ENCODE results near the gene HOXA13.

The HOXA13 gene

GRCh38 chr7:27235387-27236311 lies 35.8 kb upstream of the HOXA13 start:
- no peak for DNase-seq

GRCh38 chr7:27229448-27229847 lies 29.6 kb upstream of the HOXA13 start:
- DNase-seq, result no peak

GRCh38 chr7:27224983-27225934 lies 25.4 kb upstream of the HOXA13 start:
- no peak for DNase-seq

- DNase-seq, result no peak
Observed at GRCh38 chr7:27223941-27224575, 24.2 kb upstream of the HOXA13 start.

GRCh38 chr7:27221201-27221797 lies 21.4 kb upstream of the HOXA13 start:
- DNase-seq, result no peak

- DNase-seq, result no peak
Observed at GRCh38 chr7:27220440-27220955, 20.6 kb upstream of the HOXA13 start.

GRCh38 chr7:27219821-27220220 lies 19.9 kb upstream of the HOXA13 start:
- DNase-seq, result no peak

GRCh38 chr7:27217951-27218350 lies 18.1 kb upstream of the HOXA13 start:
- DNase-seq, result no peak

- no peak for DNase-seq
Observed at GRCh38 chr7:27215356-27215755, 15.5 kb upstream of the HOXA13 start.

GRCh38 chr7:27214239-27214950 lies 14.5 kb upstream of the HOXA13 start:
- DNase-seq, result no peak

- DNase-seq, result no peak
Observed at GRCh38 chr7:27213433-27214238, 13.7 kb upstream of the HOXA13 start.

GRCh38 chr7:27212497-27213432 lies 12.9 kb upstream of the HOXA13 start:
- DNase-seq, result no peak

- DNase-seq, result no peak
Observed at GRCh38 chr7:27211764-27212204, 11.9 kb upstream of the HOXA13 start.

GRCh38 chr7:27211084-27211446 lies 11.2 kb upstream of the HOXA13 start:
- DNase-seq, result no peak

- DNase-seq, result no peak
Observed at GRCh38 chr7:27210441-27211083, 10.7 kb upstream of the HOXA13 start.

GRCh38 chr7:27209933-27210440 lies 10.1 kb upstream of the HOXA13 start:
- no peak for DNase-seq

- no peak for DNase-seq
Observed at GRCh38 chr7:27208998-27209397, 9.1 kb upstream of the HOXA13 start.

GRCh38 chr7:27207348-27207985 lies 7.6 kb upstream of the HOXA13 start:
- no peak for DNase-seq
